SJCRH30 (cell line): ENCODE data around the gene CHST1. TPM values are rescaled to one million over a fixed set of nuclear protein-coding genes. Genes with fewer than 3 reads are reported as not detected.

ENCODE experiments used
- DNase-seq, 2 experiments: peaks; one replicate each; pipeline ENCODE4 v3.0.0-alpha.2; 2015 to 2020
- H3K27ac ChIP-seq: fragments of 250-450 bp; sonication (Bioruptor Pico); 2 replicates; pipeline ENCODE4 v1.5.1; 2020; ENCODE audit warnings: mild to moderate bottlenecking, moderate library complexity
- H3K27me3 ChIP-seq: fragments of 250-450 bp; sonication (Bioruptor Pico); 2 replicates; pipeline ENCODE4 v1.5.1; 2020; ENCODE audit warnings: mild to moderate bottlenecking, moderate library complexity
- H3K36me3 ChIP-seq: fragments of 250-450 bp; sonication (Bioruptor Pico); 2 replicates; pipeline ENCODE4 v1.5.1; 2020; ENCODE audit warnings: mild to moderate bottlenecking, moderate library complexity
- H3K4me1 ChIP-seq: fragments of 250-450 bp; sonication (Bioruptor Pico); 2 replicates; pipeline ENCODE4 v1.5.1; 2020; ENCODE audit warnings: mild to moderate bottlenecking, moderate library complexity
- H3K4me3 ChIP-seq: fragments of 250-450 bp; sonication (Bioruptor Pico); 2 replicates; pipeline ENCODE4 v1.5.1; 2020; ENCODE audit warnings: mild to moderate bottlenecking, moderate library complexity
- H3K9me3 ChIP-seq: fragments of 250-450 bp; sonication (Bioruptor Pico); replicated peaks from 2 replicates; pipeline ENCODE4 v1.5.1; 2020; ENCODE audit warnings: mild to moderate bottlenecking, moderate library complexity
- total RNA-seq: library from RNA; depleted of rRNA; stranded (reverse); fragments of >200 nt; shearing (Covaris generic); gene quantifications from 2 replicates; pipeline ENCODE4 v1.2.3, GENCODE V29; 2014; rRNA removed

Gene CHST1
- total RNA-seq = not detected in 2 replicates

- Histone ChIP-seq H3K9me3 (no peaks in the 10 kb centered on the region), H3K27ac (no peak within 1 kb of the TSS), H3K27me3 (peaks cover 60% of the 10 kb centered on the region), H3K36me3 (no peaks in the 10 kb centered on the region), H3K4me3 (peak within 1 kb of the TSS; percentile 32), H3K4me1 (no peaks in the 10 kb centered on the region)
- DNase-seq = no peak
These were observed at the start of gene CHST1 for GRCh38 chr11:45665206-45665932. TSS of gene CHST1 (minus strand) at chr11:45665622. CDS start at chr11:45650923, 14,699 bp downstream.

- no peak overlapping the region for H3K27ac ChIP-seq
- no peak overlapping the region for H3K4me3 ChIP-seq
- H3K27me3 ChIP-seq = peaks cover 4% of the 10 kb centered on the region; the same call in 1 of the 2 replicates
- no peak for DNase-seq
- H3K9me3 ChIP-seq = no peaks in the 10 kb centered on the region
- no peaks in the 10 kb centered on the region for H3K36me3 ChIP-seq
- H3K4me1 ChIP-seq = no peaks in the 10 kb centered on the region
These were observed 48.2 kb upstream of the CHST1 start for GRCh38 chr11:45713573-45713972.

DNA sequence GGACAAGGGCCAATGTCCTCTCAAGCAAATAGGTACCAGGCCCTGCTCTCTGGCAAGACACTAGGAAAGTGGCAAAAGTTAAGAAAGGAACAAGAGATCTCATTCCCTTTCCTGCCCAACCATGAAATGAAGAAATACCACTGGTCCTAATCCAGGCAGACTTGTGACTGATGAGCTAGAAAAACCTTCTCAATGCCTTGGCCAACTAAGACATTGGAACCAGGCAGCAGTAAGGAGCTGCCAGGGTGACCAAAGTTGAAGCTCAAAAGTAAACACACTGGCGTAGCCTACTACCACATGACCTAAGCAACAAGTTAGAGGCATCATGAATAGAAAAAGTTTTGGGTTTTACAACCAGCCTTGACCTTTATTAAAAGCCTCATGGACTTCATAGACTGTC is 45.1 kb upstream of the CHST1 start:
- Histone ChIP-seq H3K36me3 (no peaks in the 10 kb centered on the region), H3K27ac (no peak overlapping the region), H3K4me1 (no peaks in the 10 kb centered on the region), H3K9me3 (no peaks in the 10 kb centered on the region), H3K27me3 (peaks cover 9% of the 10 kb centered on the region; the same call in 1 of the 2 replicates), H3K4me3 (no peak overlapping the region)
- no peak for DNase-seq

DNA sequence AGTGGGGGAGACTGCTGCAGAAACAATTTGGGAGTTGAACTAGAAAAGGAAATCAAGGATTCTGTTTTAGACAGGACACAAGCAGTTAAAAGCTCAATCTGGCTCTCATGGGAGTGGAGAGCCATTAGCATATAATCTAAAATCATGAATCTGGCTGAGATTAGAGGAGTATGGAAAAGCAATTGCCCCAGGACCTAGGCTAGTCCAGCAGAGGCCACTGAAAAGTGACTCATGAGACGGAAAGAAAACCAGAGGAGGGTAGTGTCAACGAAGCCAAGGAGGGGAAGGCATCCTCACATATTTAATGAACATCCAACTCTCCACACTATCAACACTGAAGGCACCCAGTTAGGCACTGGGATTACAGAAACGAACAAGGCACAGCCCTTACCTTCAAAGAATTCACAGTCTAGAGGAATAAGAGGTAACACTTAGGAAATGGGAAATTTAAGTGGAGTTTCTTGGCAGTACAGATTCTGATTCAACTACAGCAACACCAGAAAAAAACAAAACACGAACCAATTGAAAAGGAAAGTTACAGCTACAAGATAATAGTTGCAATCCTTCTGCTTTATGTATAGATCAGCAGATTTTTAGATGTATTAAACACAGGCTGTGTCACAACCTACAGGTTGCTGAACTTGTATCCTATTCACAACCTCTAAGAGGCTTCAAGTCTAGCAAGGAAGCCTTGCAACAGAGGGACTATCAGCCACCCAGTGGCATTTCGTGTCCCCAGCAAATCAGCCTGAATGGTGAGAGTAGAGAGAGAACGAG is 43.7 kb upstream of the CHST1 start:
- no peak overlapping the region for H3K4me3 ChIP-seq
- H3K27ac ChIP-seq = no peak overlapping the region
- no peaks in the 10 kb centered on the region for H3K36me3 ChIP-seq
- H3K4me1 ChIP-seq = no peaks in the 10 kb centered on the region
- H3K9me3 ChIP-seq = no peaks in the 10 kb centered on the region
- peaks cover 9% of the 10 kb centered on the region; the same call in 1 of the 2 replicates for H3K27me3 ChIP-seq
- DNase-seq = no peak

- no peak for DNase-seq
- Histone ChIP-seq H3K9me3 (no peaks in the 10 kb centered on the region), H3K27me3 (peaks cover 20% of the 10 kb centered on the region; the same call in 1 of the 2 replicates), H3K4me1 (no peaks in the 10 kb centered on the region), H3K36me3 (no peaks in the 10 kb centered on the region), H3K4me3 (no peak overlapping the region), H3K27ac (no peak overlapping the region)
These were observed 39.2 kb upstream of the CHST1 start for GRCh38 chr11:45704635-45705034.

GRCh38 chr11:45704133-45704532 is 38.7 kb upstream of the CHST1 start:
- Histone ChIP-seq H3K4me1 (no peaks in the 10 kb centered on the region), H3K27me3 (peaks cover 20% of the 10 kb centered on the region; the same call in 1 of the 2 replicates), H3K4me3 (no peak overlapping the region), H3K27ac (no peak overlapping the region), H3K36me3 (no peaks in the 10 kb centered on the region), H3K9me3 (no peaks in the 10 kb centered on the region)
- DNase-seq = no peak

GRCh38 chr11:45702511-45702910 is 37.1 kb upstream of the CHST1 start:
- Histone ChIP-seq H3K27ac (no peak overlapping the region), H3K27me3 (peaks cover 18% of the 10 kb centered on the region; the same call in 1 of the 2 replicates), H3K4me3 (no peak overlapping the region), H3K4me1 (no peaks in the 10 kb centered on the region), H3K36me3 (no peaks in the 10 kb centered on the region), H3K9me3 (no peaks in the 10 kb centered on the region)
- no peak for DNase-seq

GRCh38 chr11:45698777-45699497 is 33.5 kb upstream of the CHST1 start:
- Histone ChIP-seq H3K27ac (no peak overlapping the region), H3K36me3 (no peaks in the 10 kb centered on the region), H3K9me3 (no peaks in the 10 kb centered on the region), H3K4me3 (no peak overlapping the region), H3K4me1 (no peaks in the 10 kb centered on the region), H3K27me3 (peaks cover 19% of the 10 kb centered on the region)
- no peak for DNase-seq

GRCh38 chr11:45692808-45693453 is 27.5 kb upstream of the CHST1 start:
- Histone ChIP-seq H3K27ac (no peak overlapping the region), H3K9me3 (no peaks in the 10 kb centered on the region), H3K4me3 (no peak overlapping the region), H3K4me1 (no peaks in the 10 kb centered on the region), H3K36me3 (no peaks in the 10 kb centered on the region), H3K27me3 (peaks cover 21% of the 10 kb centered on the region; the same call in 1 of the 2 replicates)
- no peak for DNase-seq

DNA sequence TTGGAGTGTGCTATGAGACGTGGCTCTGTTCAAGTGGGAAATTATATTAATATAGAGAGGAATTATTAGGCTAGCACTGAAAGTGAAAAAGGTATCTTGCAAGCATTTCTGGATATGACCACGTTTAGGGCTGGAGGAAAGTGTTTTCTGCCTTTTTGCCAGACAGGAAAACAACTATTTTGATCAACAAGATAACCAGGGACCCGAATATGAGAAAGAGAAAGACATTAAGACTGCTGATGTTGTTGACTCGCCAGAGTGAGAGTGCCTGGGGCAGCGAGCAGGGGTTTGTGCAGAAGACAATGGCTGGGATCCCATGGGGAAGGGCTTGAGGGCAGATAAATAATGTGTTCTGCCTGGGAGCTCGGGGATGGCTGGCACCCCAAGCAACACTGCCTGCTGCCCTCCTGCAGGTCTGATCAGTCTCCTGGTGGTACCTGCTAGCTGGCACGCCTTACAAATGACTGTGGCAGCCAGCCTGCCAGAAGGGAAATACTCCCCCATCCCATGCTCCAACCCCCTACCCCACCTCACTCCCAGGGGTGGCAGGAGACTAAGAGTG is 23.1 kb upstream of the CHST1 start:
- Histone ChIP-seq H3K27me3 (peaks cover 25% of the 10 kb centered on the region), H3K9me3 (no peaks in the 10 kb centered on the region), H3K4me1 (no peaks in the 10 kb centered on the region), H3K4me3 (no peak overlapping the region), H3K36me3 (no peaks in the 10 kb centered on the region), H3K27ac (no peak overlapping the region)
- DNase-seq = no peak

DNA sequence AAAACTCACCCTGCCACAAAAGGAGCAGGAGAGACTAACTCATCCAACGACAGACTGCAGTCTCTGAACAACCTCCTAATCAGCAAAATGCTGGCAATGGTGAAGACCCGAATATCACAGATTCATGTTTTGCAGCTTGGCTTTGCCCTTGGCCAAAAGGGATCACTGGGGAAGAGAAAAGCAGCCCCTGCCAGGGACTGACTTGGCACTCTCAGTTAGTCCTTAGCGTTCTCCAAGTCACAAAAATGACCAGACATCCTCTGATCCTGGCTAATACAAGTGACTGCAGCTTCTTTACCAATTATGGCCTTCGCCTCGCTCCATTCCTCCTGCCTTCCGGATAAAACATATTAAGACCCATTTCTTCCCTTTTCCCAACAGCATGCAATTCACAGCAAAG is 22.4 kb upstream of the CHST1 start:
- no peak overlapping the region for H3K27ac ChIP-seq
- H3K4me3 ChIP-seq = no peak overlapping the region
- H3K36me3 ChIP-seq = no peaks in the 10 kb centered on the region
- peaks cover 24% of the 10 kb centered on the region for H3K27me3 ChIP-seq
- no peaks in the 10 kb centered on the region for H3K4me1 ChIP-seq
- no peaks in the 10 kb centered on the region for H3K9me3 ChIP-seq
- no peak for DNase-seq

DNA sequence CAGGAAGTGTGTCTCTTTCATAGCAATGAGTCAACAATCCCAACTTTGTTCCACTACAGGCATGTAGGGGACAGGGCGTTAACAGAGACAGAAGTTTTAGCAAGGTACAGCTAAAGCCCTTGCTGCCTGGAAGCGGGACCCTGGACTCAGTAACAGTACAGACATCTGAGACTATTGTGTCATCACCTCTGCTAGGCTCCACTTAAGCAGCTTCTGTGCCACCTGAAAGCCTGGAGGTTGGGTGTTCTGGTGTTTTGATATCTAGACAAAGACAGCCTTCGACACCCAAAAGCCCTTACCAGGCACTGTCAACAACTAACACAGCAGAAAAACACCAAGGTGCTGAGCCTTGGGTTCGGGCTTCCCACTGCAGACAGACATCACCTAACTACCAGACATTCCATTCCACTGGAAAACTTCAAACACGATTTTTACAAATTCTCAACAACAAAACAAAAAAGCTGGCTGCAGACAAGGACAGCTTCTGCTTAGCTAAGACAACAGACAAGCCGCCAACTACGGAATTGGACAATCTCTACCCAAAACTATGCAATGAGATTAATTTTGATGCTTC is 20.6 kb upstream of the CHST1 start:
- DNase-seq = no peak
- Histone ChIP-seq H3K36me3 (no peaks in the 10 kb centered on the region), H3K27me3 (peaks cover 38% of the 10 kb centered on the region), H3K4me3 (no peak overlapping the region), H3K4me1 (no peaks in the 10 kb centered on the region), H3K9me3 (no peaks in the 10 kb centered on the region), H3K27ac (no peak overlapping the region)

GRCh38 chr11:45684440-45684839 is 19.0 kb upstream of the CHST1 start:
- no peak for DNase-seq

More at GRCh38 chr11:45684440-45684839, 19.0 kb upstream of the CHST1 start:
- Histone ChIP-seq H3K27me3 (peaks cover 32% of the 10 kb centered on the region), H3K9me3 (no peaks in the 10 kb centered on the region), H3K4me1 (no peaks in the 10 kb centered on the region), H3K4me3 (no peak overlapping the region), H3K36me3 (no peaks in the 10 kb centered on the region), H3K27ac (no peak overlapping the region)
